Glomerular endothelial cell (primary cell): ENCODE measurements around the gene SMIM28. TPM values are rescaled to one million over a fixed set of nuclear protein-coding genes. Genes with fewer than 3 reads are reported as not detected.
"Not testable (repeated sequence)": the region's sequence is repeated elsewhere in the genome, so short reads cannot be mapped to it uniquely, and the experiment has no call there.

Source experiments
- DNase-seq: peaks from one replicate; pipeline ENCODE4 v3.0.0-alpha.2; 2011; ENCODE audit warnings: low read depth, low spot score; ENCODE audit errors: extremely low read depth
- total RNA-seq: library from RNA; depleted of rRNA; stranded (reverse); fragments of >200 nt; gene quantifications from 2 replicates; pipeline ENCODE4 v1.2.3, GENCODE V29; 2015

SMIM28 gene
- total RNA-seq = not detected in 2 replicates

GRCh38 chr6:138377844-138378243, at the start of gene SMIM28:
Gene SMIM28, plus strand, starts transcription at chr6:138377905. Its CDS starts 168 bp downstream, at chr6:138378073.
- no peak for DNase-seq

DNA sequence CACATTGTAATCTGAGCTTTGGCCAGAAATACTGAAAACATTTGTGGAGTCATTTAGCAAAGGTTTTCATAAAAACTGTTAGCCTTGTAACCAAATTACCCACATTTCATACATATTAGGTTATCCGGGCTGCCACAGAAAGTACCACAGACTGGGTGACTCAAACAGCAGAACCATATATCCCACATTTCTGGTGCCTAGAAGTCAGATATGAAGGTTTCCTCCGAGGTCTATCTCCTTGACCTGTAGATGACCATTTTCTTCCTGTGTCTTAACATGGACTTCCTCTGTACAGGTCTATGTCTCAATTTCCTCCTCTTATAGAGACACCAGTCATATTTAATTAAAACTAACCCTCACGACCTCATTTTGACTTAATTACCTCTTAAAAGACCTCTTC, 49.5 kb upstream of the SMIM28 start:
- no peak for DNase-seq

GRCh38 chr6:138330763-138331162, 46.9 kb upstream of the SMIM28 start:
- DNase-seq = no peak

GRCh38 chr6:138331444-138331843, 46.3 kb upstream of the SMIM28 start:
- DNase-seq = no peak

GRCh38 chr6:138331984-138332383, 45.7 kb upstream of the SMIM28 start:
- no peak for DNase-seq

- DNase-seq = no peak
Observed at GRCh38 chr6:138334000-138334399, 43.7 kb upstream of the SMIM28 start.

DNA sequence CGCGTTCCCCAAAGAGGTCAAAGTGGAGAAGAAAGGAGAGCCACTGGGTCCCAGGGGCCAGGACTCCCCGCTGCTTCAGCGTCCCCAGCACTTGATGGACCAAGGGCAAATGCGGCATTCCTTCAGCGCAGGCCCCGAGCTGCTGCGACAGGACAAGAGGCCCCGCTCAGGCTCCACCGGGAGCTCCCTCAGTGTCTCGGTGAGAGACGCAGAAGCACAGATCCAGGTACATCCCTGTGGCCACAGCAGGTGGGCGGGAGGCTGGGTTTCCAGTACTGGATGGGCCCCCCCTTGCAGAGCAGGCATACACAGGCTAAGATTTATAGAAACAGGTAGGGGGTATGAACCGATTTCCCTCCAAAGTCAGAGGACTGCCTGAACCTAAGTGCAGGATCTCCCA, 42.7 kb upstream of the SMIM28 start:
- DNase-seq = no peak

DNA sequence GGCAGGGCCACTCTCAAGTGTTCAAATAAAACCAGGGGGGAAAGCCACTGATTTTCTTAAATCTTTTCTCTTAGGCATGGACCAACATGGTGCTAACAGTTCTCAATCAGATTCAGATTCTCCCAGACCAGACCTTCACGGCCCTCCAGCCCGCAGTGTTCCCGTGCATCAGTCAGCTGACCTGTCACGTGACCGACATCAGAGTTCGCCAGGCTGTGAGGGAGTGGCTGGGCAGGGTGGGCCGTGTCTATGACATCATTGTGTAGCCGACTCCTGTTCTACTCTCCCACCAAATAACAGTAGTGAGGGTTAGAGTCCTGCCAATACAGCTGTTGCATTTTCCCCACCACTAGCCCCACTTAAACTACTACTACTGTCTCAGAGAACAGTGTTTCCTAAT, 41.5 kb upstream of the SMIM28 start:
- no peak for DNase-seq

GRCh38 chr6:138337076-138337475, 40.6 kb upstream of the SMIM28 start:
- DNase-seq = no peak

DNA sequence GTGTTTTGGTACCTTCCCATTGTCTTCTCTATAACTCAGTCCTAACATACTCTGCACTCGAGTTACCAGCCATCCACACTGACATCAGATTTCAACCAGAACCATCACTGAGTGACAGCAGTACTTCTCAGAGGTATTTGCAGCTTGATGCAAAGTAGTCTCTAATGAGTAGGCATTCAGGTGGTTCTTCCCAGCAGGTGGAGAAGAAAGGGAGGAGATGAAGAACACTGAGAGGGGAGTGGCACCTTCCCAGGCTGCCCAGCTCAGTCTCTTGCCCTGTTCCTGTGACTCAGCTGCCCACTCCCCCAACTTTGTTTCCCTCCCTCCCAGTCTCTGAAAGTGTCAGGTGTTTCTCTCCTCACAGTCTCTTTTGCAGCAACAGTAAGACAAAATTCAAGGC, 38.7 kb upstream of the SMIM28 start:
- no peak for DNase-seq

DNA sequence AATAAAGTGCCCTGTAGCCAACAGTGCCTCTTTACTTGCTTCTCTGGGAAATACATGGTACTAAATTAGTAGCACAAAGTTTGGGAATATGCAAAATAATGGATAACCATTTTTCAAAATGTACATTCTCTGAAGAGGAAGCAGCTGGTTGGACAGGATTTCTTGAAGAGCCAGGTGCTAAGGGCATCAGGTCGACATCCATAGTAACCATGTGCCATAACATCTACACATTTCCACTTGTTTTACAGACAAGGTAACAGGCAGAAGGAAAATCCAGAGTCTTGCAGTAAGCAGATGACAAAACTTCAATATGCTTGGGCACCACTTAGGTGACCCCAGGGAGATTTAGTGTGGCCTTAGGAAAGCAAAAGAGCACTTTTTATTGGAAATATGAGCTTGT, 36.5 kb upstream of the SMIM28 start:
- no peak for DNase-seq

GRCh38 chr6:138343112-138343511, 34.6 kb upstream of the SMIM28 start:
- no peak for DNase-seq

DNA sequence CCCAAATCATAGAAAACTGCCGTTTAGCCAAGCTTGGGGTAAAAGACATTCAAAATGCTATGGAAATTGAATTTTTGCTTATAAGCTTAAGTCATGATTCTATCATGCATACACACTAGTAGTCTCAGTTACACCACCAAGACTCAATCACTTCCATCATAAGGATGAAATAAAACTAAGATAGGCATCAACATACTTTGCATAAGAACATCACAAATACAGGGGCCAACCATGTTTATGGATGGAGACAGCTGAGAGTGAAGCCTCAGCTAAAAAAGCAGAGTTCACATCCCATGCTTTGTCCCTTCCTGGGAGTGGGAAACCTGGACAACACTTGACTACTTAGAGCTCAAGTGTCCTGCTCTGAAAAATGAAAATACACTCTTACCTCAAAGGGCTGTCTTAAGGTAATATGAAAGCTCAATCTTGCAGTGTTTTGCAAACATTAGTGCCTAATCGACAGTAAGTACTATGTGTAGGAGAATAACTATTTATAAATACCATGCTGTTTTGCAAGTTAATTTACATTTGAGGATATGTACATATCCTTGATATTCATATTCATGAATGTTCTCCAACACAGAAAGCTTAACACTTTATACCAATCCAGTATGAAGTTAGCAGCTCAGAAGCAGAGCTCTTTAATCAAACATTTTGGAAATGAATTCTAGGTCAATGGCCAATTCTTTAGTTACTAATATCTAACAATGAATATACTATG, 32.0 kb upstream of the SMIM28 start:
- DNase-seq = no peak

GRCh38 chr6:138346302-138347195, 31.2 kb upstream of the SMIM28 start:
- DNase-seq = no peak

DNA sequence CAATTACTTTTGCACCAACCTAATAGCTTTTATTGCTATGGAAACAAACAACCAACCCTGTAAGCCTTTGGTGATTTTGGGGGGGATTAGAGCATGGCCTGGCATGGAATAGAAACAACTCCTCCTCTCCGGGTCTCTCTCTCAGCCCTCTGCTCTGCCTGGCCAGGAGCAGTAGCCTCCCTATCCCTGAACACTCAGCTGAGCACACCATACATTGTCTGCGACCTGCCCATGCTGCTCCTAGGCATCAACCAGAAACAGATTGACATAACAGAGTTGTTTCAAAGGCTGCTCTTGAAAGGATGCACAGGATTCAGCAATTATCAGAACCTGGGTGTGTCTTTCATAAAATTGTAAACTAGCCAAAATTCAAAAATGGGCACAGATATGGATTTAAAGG, 29.8 kb upstream of the SMIM28 start:
- DNase-seq = no peak

GRCh38 chr6:138349891-138350290, 27.8 kb upstream of the SMIM28 start:
- no peak for DNase-seq

GRCh38 chr6:138357928-138358327, 19.8 kb upstream of the SMIM28 start:
- no peak for DNase-seq

GRCh38 chr6:138368684-138369083, 9.0 kb upstream of the SMIM28 start:
- DNase-seq = not testable (repeated sequence)

DNA sequence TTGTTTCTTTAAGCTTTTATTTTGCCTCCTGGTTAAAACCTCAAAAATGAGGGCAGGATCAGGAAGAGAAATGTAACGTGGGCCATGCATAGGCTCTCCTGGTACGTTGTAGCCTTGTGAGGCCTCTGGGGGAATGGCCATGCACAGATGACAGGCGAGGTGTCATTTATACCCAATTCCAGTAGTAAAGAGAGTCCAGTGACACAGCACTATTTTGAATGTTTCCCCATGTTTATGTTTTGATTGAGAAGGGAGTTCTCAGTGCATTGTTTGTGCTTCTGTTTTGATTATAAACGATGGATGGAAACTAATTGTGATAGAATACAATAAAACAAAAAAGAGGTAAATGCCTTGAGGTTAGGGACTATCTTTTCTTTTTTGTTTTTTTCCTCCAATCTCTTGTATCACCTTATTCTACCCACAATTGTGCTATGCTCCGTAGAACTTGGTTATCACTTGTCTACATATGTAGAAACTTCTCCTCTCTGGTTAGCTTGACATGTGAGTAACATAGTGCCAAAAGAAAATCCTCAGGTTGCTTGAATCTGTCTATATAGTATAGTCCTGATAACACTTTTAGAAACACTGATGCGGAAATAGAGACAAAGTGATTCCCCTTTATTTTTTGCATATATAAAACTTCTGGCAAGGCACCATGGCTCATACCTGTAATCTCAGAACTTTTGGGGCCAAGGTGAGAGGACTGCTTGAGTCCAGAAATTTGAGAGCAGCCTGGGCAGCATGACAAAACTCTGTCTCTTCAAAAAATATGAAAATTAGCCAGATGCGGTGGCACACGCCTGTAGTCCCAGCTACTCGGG, 6.9 kb upstream of the SMIM28 start:
- DNase-seq = no peak

DNA sequence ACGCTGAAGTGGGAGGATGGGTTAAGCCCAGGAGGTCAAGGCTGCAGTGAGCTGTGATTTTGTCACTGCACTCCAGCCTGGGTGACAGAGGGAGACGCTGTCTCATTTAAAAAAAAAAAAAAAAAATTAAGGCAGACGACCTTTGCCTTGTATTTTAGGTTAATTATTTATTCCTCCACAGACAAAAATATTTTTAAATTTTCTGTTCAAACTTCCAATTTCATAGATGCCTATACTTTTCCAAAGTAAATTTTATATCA, 6.3 kb upstream of the SMIM28 start:
- no peak for DNase-seq

DNA sequence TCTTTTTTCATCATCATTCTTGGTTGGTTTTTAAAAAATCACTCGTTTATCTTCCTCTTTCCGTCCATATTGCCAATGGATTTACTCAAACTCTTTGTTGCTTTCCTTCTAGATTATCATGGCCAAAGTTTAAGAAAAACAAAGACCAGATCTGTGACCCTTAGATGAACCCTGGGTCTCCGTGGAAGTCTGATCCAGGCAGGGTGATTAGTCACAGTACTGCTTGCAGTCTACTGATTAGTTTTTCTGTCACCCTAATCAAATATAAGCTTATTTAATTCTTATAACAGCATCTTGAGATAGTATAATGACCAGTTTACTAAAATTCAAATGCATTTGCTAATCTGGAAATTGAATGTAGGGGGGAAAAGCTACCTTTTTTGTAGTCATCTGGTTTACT, 6.0 kb upstream of the SMIM28 start:
- peak; percentile 42 for DNase-seq
